ENCODE results near the gene SPPL2B.
A peak's percentile ranks its signal among the peaks of the same experiment; 100 is the strongest.

Gene SPPL2B

GRCh38 chr19:2300533-2300932, 28.0 kb upstream of the SPPL2B start:
- no peak for DNase-seq (ENCODE audit: low spot score)

GRCh38 chr19:2302319-2303210, 25.9 kb upstream of the SPPL2B start:
- no peak for DNase-seq (ENCODE audit: low spot score)

- DNase-seq (ENCODE audit: low spot score), result no peak
These were observed 25.2 kb upstream of the SPPL2B start for GRCh38 chr19:2303211-2303798.

GRCh38 chr19:2305452-2306280, 22.8 kb upstream of the SPPL2B start:
- DNase-seq (ENCODE audit: low spot score), result no peak

- DNase-seq (ENCODE audit: low spot score), result no peak
These were observed 22.1 kb upstream of the SPPL2B start for GRCh38 chr19:2306281-2306806.

- no peak for DNase-seq (ENCODE audit: low spot score)
These were observed 21.5 kb upstream of the SPPL2B start for GRCh38 chr19:2306971-2307370.

- no peak for DNase-seq (ENCODE audit: low spot score)
These were observed 20.9 kb upstream of the SPPL2B start for GRCh38 chr19:2307518-2308012.

GRCh38 chr19:2308114-2308556, 20.3 kb upstream of the SPPL2B start, which contains the start of gene LINGO3:
TSS of gene LINGO3 (minus strand) at chr19:2308154. CDS start at chr19:2291776, 16,378 bp downstream.
- DNase-seq (ENCODE audit: low spot score), result no peak

- DNase-seq (ENCODE audit: low spot score), result peak; percentile 58
These were observed 18.6 kb upstream of the SPPL2B start for GRCh38 chr19:2309734-2310362.

- DNase-seq (ENCODE audit: low spot score), result no peak
These were observed 17.4 kb upstream of the SPPL2B start for GRCh38 chr19:2311093-2311492.

- DNase-seq (ENCODE audit: low spot score), result no peak
These were observed 15.5 kb upstream of the SPPL2B start for GRCh38 chr19:2312820-2313501.

- DNase-seq (ENCODE audit: low spot score), result no peak
These were observed 13.2 kb upstream of the SPPL2B start for GRCh38 chr19:2315121-2315817.

- peak; percentile 55 for DNase-seq (ENCODE audit: low spot score)
These were observed 12.6 kb upstream of the SPPL2B start for GRCh38 chr19:2315818-2316353.

GRCh38 chr19:2317300-2317699, 11.2 kb upstream of the SPPL2B start:
- no peak for DNase-seq (ENCODE audit: low spot score)

GRCh38 chr19:2317756-2318155, 10.7 kb upstream of the SPPL2B start:
- no peak for DNase-seq (ENCODE audit: low spot score)

- no peak for DNase-seq (ENCODE audit: low spot score)
These were observed 9.6 kb upstream of the SPPL2B start for GRCh38 chr19:2318923-2319322.

GRCh38 chr19:2319551-2319950, 8.9 kb upstream of the SPPL2B start:
- DNase-seq (ENCODE audit: low spot score), result no peak

GRCh38 chr19:2320049-2320448, 8.4 kb upstream of the SPPL2B start:
- DNase-seq (ENCODE audit: low spot score), result no peak

- DNase-seq (ENCODE audit: low spot score), result no peak
These were observed 7.5 kb upstream of the SPPL2B start for GRCh38 chr19:2320939-2321338.
